ENCODE results near the gene TNFRSF14.

DNA sequence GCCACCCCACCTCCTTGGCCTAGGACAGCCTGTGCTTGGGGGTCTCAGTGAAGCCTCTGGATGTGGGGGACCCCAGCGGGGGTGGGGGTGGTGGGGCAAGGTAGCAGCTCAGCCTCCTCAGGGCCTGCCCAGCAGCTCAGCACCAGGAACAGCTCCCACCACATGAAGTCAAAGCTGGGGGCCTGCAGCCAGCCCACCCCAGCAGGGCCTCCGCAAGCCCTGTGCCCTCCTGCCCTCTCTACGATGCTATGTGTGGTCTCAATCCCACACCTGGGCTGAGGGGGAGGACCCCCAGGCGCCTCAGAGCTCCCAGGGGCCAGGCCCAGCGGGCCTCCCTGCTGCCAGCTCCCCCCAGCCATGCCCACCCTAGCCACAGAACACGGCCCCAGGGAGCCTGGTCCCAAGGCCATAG lies 48.4 kb upstream of the TNFRSF14 start:
- TF ChIP-seq ZNF70 (CRISPR knock-in tag; IDR thresholded peaks at IDR 0.05) (no peak), ARNTL (CRISPR knock-in tag; IDR thresholded peaks at IDR 0.05; ENCODE audit: borderline replicate concordance, low read depth) (no peak), RARB (CRISPR knock-in tag; IDR thresholded peaks at IDR 0.05) (no peak), BACH2 (CRISPR knock-in tag; IDR thresholded peaks at IDR 0.05; ENCODE audit: borderline replicate concordance) (no peak)
- TF ChIP-seq, protein P1, sequence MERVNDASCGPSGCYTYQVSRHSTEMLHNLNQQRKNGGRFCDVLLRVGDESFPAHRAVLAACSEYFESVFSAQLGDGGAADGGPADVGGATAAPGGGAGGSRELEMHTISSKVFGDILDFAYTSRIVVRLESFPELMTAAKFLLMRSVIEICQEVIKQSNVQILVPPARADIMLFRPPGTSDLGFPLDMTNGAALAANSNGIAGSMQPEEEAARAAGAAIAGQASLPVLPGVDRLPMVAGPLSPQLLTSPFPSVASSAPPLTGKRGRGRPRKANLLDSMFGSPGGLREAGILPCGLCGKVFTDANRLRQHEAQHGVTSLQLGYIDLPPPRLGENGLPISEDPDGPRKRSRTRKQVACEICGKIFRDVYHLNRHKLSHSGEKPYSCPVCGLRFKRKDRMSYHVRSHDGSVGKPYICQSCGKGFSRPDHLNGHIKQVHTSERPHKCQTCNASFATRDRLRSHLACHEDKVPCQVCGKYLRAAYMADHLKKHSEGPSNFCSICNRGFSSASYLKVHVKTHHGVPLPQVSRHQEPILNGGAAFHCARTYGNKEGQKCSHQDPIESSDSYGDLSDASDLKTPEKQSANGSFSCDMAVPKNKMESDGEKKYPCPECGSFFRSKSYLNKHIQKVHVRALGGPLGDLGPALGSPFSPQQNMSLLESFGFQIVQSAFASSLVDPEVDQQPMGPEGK (CRISPR knock-in tag; IDR thresholded peaks at IDR 0.05; ENCODE audit: borderline replicate concordance), result no peak

Data from SK-N-SH treated with all-trans-retinoic acid at 6 μM for 48 hours (cell line).